HG02884 (cell line): ENCODE data around the gene MPPED1.

Experiments
- ATAC-seq: cut with Tn5 transposase; IDR thresholded peaks from one replicate; pipeline ENCODE4 v1.9.1; 2021; ENCODE audit warnings: mild to moderate bottlenecking, moderate library complexity; ENCODE audit not compliant: unreplicated experiment

The MPPED1 gene

GRCh38 chr22:43409800-43410199 is 2.0 kb upstream of the MPPED1 start:
- no peak for ATAC-seq

GRCh38 chr22:43411040-43411868 is 560 bp upstream of the MPPED1 start:
- ATAC-seq, result no peak

GRCh38 chr22:43412808-43413795 is 1.3 kb downstream of the MPPED1 start:
- ATAC-seq, result no peak

GRCh38 chr22:43413826-43414225 is 2.0 kb downstream of the MPPED1 start:
- no peak for ATAC-seq

GRCh38 chr22:43415681-43416080 is 3.9 kb downstream of the MPPED1 start:
- no peak for ATAC-seq

DNA sequence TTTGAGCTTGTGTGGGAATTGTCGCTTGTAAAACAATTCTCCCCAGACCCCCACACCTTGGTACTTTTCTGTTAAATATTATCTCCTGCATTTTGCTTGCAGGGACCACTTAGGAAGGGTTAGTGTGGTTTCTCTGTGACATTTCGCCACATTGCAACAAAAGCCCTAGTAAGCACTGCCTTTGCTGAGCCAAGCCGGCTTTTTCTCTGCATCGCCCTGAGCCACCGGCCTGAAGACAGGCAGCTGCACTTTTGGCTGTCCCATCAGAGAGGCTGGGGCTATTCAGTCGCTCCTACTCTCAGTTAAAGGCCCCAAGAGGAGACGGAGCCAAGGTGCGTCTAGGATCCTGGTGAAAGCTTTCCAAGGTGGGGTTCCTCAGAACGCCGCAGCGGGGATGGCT is 5.7 kb downstream of the MPPED1 start:
- ATAC-seq, result no peak

DNA sequence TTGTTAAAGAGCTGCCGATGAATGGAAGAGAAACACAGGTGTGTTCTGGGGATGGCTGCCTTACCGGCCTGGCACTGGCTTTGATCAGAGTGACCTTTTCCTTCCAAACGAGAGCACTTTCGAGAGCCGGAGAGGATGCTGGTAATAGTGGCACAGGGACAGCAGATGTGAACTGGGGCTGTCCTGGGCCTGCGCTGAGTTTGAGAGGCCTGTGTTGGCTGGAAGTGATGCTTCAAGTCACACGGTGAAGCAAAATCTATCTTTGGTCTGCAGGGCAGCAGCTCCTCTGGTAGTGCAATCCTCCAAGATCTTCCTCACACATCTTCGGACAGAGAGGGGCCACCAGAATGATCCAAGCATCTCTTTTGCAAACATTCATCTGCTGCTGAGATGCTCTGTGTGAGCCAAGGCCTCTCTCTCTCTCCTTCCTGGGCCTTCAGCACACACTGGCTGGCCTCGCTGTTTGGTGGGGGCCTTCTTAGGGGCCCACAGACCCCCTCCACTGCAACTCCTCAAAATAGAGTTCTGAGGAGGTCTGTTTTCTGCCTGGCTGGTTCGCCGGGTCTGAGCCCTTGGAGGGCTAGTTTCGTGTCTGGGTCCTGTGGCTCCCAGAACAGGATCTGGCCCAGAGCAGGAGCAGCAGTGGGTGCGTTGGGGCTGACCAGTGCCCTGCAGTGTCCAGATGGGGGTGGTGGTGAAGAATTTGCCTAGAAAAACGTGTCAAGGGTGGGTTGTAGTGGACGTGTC is 6.4 kb downstream of the MPPED1 start:
- ATAC-seq, result no peak

GRCh38 chr22:43419371-43420080 is 7.7 kb downstream of the MPPED1 start:
- ATAC-seq, result no peak

- ATAC-seq, result no peak
These were observed 9.3 kb downstream of the MPPED1 start for GRCh38 chr22:43421046-43421665.

GRCh38 chr22:43421914-43422615 is 10.3 kb downstream of the MPPED1 start:
- ATAC-seq, result no peak

DNA sequence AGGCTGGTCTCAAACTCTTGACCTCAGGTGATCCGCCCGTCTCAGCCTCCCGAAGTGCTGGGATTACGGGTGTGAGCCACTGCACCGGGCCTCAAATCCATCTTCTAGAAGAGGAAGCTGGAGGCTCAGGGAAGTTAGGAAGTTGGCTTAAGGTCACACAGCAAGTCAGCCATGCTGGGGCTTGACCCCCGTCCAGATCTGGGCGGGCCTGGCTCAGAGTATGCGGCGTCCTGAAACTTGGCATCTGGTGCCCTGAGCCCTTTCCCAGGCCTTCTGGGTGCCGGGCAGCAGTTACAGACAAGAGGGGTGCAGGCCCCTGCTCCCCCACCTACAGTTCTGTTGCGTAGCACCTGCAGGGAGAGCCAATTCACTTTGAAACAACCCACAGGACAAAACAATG is 11.2 kb downstream of the MPPED1 start:
- ATAC-seq, result no peak

DNA sequence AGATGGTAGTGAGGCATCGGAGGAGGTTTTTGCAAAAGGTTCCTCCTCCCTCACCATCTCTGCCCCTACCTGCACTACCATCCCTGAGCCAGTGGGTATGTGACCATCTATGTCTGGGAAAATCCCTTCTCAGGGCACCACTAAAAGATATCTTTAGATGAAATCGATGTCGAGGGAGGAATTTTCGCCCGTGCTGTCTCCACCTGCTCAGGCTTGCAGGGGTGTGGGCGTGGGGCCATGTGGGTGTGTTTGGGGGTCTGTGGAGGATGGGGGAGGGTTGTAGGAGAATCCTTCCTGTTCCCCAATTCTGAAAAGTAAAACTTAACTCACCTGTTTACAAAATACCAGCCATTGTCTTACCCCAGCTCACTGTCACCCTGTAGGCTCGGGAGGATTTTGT is 12.4 kb downstream of the MPPED1 start:
- ATAC-seq, result no peak

- ATAC-seq, result no peak
These were observed 13.1 kb downstream of the MPPED1 start for GRCh38 chr22:43424666-43425630.

DNA sequence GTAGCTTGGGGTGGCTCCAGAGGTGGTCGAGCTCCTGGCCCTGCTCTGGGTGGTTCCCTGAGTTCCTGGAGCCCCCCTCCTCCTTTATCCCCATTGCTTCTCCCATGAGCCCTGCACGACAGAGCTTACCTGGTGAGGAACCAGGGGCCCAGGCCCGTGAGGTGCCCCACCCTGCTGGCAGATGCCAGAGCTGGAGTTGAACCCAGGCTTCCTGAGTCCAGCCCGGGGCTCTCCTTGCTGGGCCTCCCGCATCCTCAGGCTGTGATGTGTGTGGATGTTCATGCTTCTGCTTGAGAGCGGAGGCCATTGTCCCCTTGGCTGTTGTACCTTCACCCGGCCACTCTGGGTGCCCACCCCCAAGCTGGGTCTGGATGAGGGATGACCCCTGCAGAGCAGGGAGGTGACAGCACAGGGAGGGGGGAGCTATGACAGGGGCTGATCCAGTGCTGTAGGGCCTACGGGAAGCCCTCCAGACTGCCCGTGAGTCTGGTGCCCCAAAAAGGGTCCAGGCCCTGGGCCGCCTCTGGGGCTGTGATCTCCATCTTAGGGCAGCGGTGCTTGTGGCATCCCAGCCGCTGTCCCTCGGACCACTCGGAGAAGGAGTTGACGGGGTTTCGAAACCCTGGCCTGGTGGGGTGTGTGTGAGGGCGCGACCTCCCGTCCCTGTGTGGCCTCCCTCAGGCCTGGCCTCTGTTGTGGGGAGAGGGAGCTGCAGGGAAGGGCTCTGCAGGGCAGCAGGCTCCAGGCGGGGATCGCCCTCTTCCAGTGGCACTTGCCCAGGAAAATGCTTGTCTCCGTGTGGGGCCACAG is 14.4 kb downstream of the MPPED1 start:
- ATAC-seq, result no peak

- ATAC-seq, result no peak
These were observed 15.0 kb downstream of the MPPED1 start for GRCh38 chr22:43426816-43427215.

GRCh38 chr22:43427296-43428004 is 15.6 kb downstream of the MPPED1 start:
- no peak for ATAC-seq

GRCh38 chr22:43428005-43428485 is 16.2 kb downstream of the MPPED1 start:
- no peak for ATAC-seq
